K562 (cell line): ENCODE data around the gene CD3D. TPM values are rescaled to one million over a fixed set of nuclear protein-coding genes. Genes with fewer than 3 reads are reported as not detected.

Experiments used
- ATAC-seq: fragments of 200-7000 bp; cut with Tn5 transposase; 3 replicates; pipeline ENCODE4 v1.9.1; 2020; ENCODE audit warnings: moderate library complexity
- BruUV-seq: library from RNA; stranded (reverse); fragments of 400-500 nt; replicated peaks from 2 replicates; lab custom pipeline; 2021; lab: Mats Ljungman, UMichigan
- CTCF ChIA-PET: fragments of 300-600 bp; formaldehyde crosslinking; extraction: SDS; loops from one replicate; lab custom pipeline; 2021; ENCODE audit warnings: low intra/inter-chr PET ratio; lab: Yijun Ruan, JAX
- POLR2A ChIA-PET: fragments of 300-600, 350-650 bp; sonication (Branson Sonifier 250); formaldehyde crosslinking; extraction: SDS; loops from one replicate; lab custom pipeline; 2021; ENCODE audit warnings: antibody characterized with exemption, inconsistent platforms; lab: Yijun Ruan, JAX
- DNase-seq, 4 experiments: peaks; one replicate each; pipeline versions ENCODE4 v3.0.0 to v3.0.0-alpha.2; 2011 to 2018; ENCODE audit warnings: low spot score in 3 of 4, mixed read lengths in 3 of 4; ENCODE audit errors: extremely low read depth in 1 of 4
- FAIRE-seq: peaks from 2 replicates; lab custom pipeline; 2011; peaks lifted over from hg19 to GRCh38; lab: Jason Lieb, UNC
- H2AFZ ChIP-seq: 2 replicates; pipeline ENCODE4 v1.6.0; 2011; ENCODE audit warnings: low read depth, low read length, control low read depth, inconsistent platforms
- H3K27ac ChIP-seq: fragments of 200-600 bp; 3 replicates; pipeline ENCODE4 v1.8.0; 2011; ENCODE audit warnings: low read depth, mild to moderate bottlenecking, control low read depth, inconsistent platforms, low read length, moderate library complexity, mixed read lengths; ENCODE audit errors: extremely low read depth
- H3K27me3 ChIP-seq, 2 experiments: fragments of 300-600 bp in 1 of 2; 2 replicates in 1 of 2; 3 replicates in 1 of 2; pipeline versions ENCODE4 v1.6.0 to v1.8.0; 2011; ENCODE audit warnings: inconsistent platforms in 2 of 2, low read length in 2 of 2, mild to moderate bottlenecking in 1 of 2, mixed read lengths in 1 of 2, moderate library complexity in 1 of 2; ENCODE audit not compliant: control insufficient read depth in 2 of 2, insufficient read depth in 2 of 2
- H3K36me3 ChIP-seq: fragments of 300-600 bp; 3 replicates; pipeline ENCODE4 v1.8.0; 2011; ENCODE audit warnings: mild to moderate bottlenecking, low read length, inconsistent platforms; ENCODE audit not compliant: control insufficient read depth, insufficient read depth
- H3K4me1 ChIP-seq, 2 experiments: fragments of 200-600 bp in 1 of 2; replicated peaks in 1 of 2; 2 replicates in 1 of 2; 3 replicates in 1 of 2; pipeline versions ENCODE4 v1.5.1 to v1.8.0; 2011; ENCODE audit warnings: inconsistent platforms in 2 of 2, low read length in 2 of 2, mild to moderate bottlenecking in 1 of 2, mixed read lengths in 1 of 2, moderate library complexity in 1 of 2; ENCODE audit not compliant: control insufficient read depth in 2 of 2, insufficient read depth in 2 of 2
- H3K4me2 ChIP-seq: 2 replicates; pipeline ENCODE4 v1.6.1; 2011; ENCODE audit warnings: low read length, control low read depth, inconsistent platforms, mixed read lengths; ENCODE audit not compliant: insufficient read depth
- H3K4me3 ChIP-seq: fragments of 200-600 bp; sonication (generic), shearing (Covaris generic); 2 replicates; pipeline ENCODE4 v1.5.1; 2016; ENCODE audit warnings: control low read depth, inconsistent platforms
- H3K79me2 ChIP-seq: fragments of 200-600 bp; 3 replicates; pipeline ENCODE4 v1.8.0; 2011; ENCODE audit warnings: low read length, inconsistent platforms; ENCODE audit not compliant: control insufficient read depth, insufficient read depth
- H3K9ac ChIP-seq, 2 experiments: 2 replicates each; pipeline versions ENCODE4 v1.6.0 to v1.6.1; 2011; ENCODE audit warnings: low read depth in 2 of 2, low read length in 2 of 2, control low read depth in 1 of 2, inconsistent platforms in 1 of 2, mild to moderate bottlenecking in 1 of 2, mixed read lengths in 1 of 2; ENCODE audit not compliant: insufficient read depth in 1 of 2
- H3K9me1 ChIP-seq: one replicate; pipeline ENCODE4 v1.6.0; 2011; ENCODE audit warnings: inconsistent platforms, mild to moderate bottlenecking, low read length, moderate library complexity; ENCODE audit not compliant: control insufficient read depth, insufficient read depth
- H3K9me3 ChIP-seq: replicated peaks from 2 replicates; pipeline ENCODE4 v1.5.1; 2011; ENCODE audit warnings: low read depth, low read length, inconsistent platforms; ENCODE audit not compliant: control insufficient read depth, insufficient read depth
- H4K20me1 ChIP-seq: replicated peaks from 2 replicates; pipeline ENCODE4 v1.6.1; 2011; ENCODE audit warnings: low read length, inconsistent platforms, mixed read lengths; ENCODE audit not compliant: control insufficient read depth, insufficient read depth
- CREB3L1 ChIP-seq: fragments of 450-650 bp; IDR thresholded peaks from 2 replicates; pipeline ENCODE4 v1.6.1; 2014; ENCODE audit warnings: low read depth, mild to moderate bottlenecking, moderate library complexity, borderline replicate concordance
- FOXP4 ChIP-seq: sonication (generic); formaldehyde crosslinking; IDR thresholded peaks from 2 replicates; pipeline ENCODE4 v1.8.0; 2022; ENCODE audit warnings: mild to moderate bottlenecking, missing genetic modification reagents, borderline replicate concordance
- GATAD2B ChIP-seq: fragments of 450-650 bp; IDR thresholded peaks from 2 replicates; pipeline ENCODE4 v1.6.1; 2017; ENCODE audit warnings: mild to moderate bottlenecking, borderline replicate concordance
- JUNB ChIP-seq: fragments of 450-650 bp; formaldehyde crosslinking; conservative IDR thresholded peaks from 2 replicates; pipeline ENCODE4 v1.4.0; 2020; ENCODE audit warnings: mild to moderate bottlenecking
- KDM2B ChIP-seq: fragments of 250-450 bp; sonication (Bioruptor Pico); IDR thresholded peaks from 2 replicates; pipeline ENCODE4 v1.8.0; 2021; ENCODE audit warnings: mild to moderate bottlenecking, moderate library complexity
- MCM5 ChIP-seq: fragments of 450-650 bp; IDR thresholded peaks from 2 replicates; pipeline ENCODE4 v1.6.1; 2016; ENCODE audit warnings: low read depth
- SP2 ChIP-seq: IDR thresholded peaks from 2 replicates; pipeline ENCODE4 v1.6.1; 2011; ENCODE audit warnings: mild to moderate bottlenecking, low read depth, low read length, moderate library complexity; ENCODE audit not compliant: poor library complexity, severe bottlenecking; ENCODE audit errors: extremely low read depth
- U2AF2 ChIP-seq: fragments of 200-400 bp; formaldehyde crosslinking; optimal IDR thresholded peaks from 2 replicates; pipeline ENCODE3; 2017; ENCODE audit warnings: low read depth, mild to moderate bottlenecking, low read length
- ZBTB33 ChIP-seq: sonication (generic); formaldehyde crosslinking; IDR thresholded peaks from 2 replicates; pipeline ENCODE4 v1.8.1; 2023; ENCODE audit warnings: mild to moderate bottlenecking, missing genetic modification reagents
- ZFP91 ChIP-seq: sonication (generic); formaldehyde crosslinking; IDR thresholded peaks from 2 replicates; pipeline ENCODE4 v1.8.0; 2022; ENCODE audit warnings: mild to moderate bottlenecking, missing genetic modification reagents
- ZNF282 ChIP-seq: sonication (generic); formaldehyde crosslinking; IDR thresholded peaks from 2 replicates; pipeline ENCODE4 v1.8.1; 2023; ENCODE audit warnings: missing genetic modification reagents
- ZNF584 ChIP-seq: fragments of 200-800 bp; sonication (Bioruptor generic); IDR thresholded peaks from 2 replicates; pipeline ENCODE4 v1.6.1; 2016; ENCODE audit warnings: low read depth, mild to moderate bottlenecking, missing genetic modification characterization, missing compliant biosample characterization
- ZNF707 ChIP-seq: fragments of 250-450 bp; sonication (Bioruptor Pico); conservative IDR thresholded peaks from 2 replicates; pipeline ENCODE4 v1.8.0; 2022; ENCODE audit warnings: inconsistent platforms, mild to moderate bottlenecking, moderate library complexity
- in situ Hi-C: fragments of 300-500 bp; cut with MboI; formaldehyde crosslinking; loops from 4 replicates; pipeline ENCODE4 v1.15.0; 2018; ENCODE audit warnings: inconsistent platforms, mixed read lengths
- intact Hi-C: fragments of 100-400 bp; cut with micrococcal nuclease; formaldehyde crosslinking; loops from 2 replicates; pipeline ENCODE4 v1.14.2; 2022
- polyA plus RNA-seq, 8 experiments: library from polyadenylated mRNA; depleted of rRNA in 4 of 8; stranded (reverse) in 5 of 8; unstranded in 3 of 8; fragments of >200 nt; fragmentation: Nextera tagmentation in 2 of 8; fragmentation: Illumina TruSeq in 1 of 8; extraction: Ambion mirVana in 2 of 8; extraction: Trizol in 1 of 8; gene quantifications; 2 replicates each; pipeline versions ENCODE4 v1.2.1 to v1.2.3, GENCODE V29; 2011 to 2014; ENCODE audit warnings: inconsistent platforms in 1 of 8, missing spikeins in 1 of 8
- total RNA-seq, 7 experiments: library from RNA; depleted of rRNA in 6 of 7; stranded (reverse); fragments of >200 nt in 6 of 7; fragmentation: Illumina TruSeq in 2 of 7; extraction: Trizol in 2 of 7; gene quantifications; 2 replicates each; pipeline versions ENCODE4 v1.2.1 to v1.2.3, GENCODE V29; 2011 to 2021; ENCODE audit warnings: low replicate concordance in 1 of 7

The CD3D gene
- total and polyA plus RNA-seq, 9 of the 15 experiments (the other 6 are each of a cell fraction or from before 2014, with no cell fraction given): 36.2 to 238 (median 67.1) TPM

- ATAC-seq: no peak
- H3K79me2 ChIP-seq: no peaks in the 10 kb centered on the region
- ChIA-PET POLR2A (no interaction called here), CTCF (no interaction called here)
- no peak overlapping the region for H2AFZ ChIP-seq
- DNase-seq: no peak
- H3K36me3 ChIP-seq: no peaks in the 10 kb centered on the region
- H3K4me1 ChIP-seq: peaks cover 4 to 7% of the 10 kb centered on the region in 2 experiments; a peak in 2 of 5 replicates
- H3K9ac ChIP-seq: no peak overlapping the region
- H3K4me2 ChIP-seq: no peak overlapping the region
- intact Hi-C loops: no loop called here
- no peaks in the 10 kb centered on the region for H4K20me1 ChIP-seq
- BruUV-seq: no TSS peak
- no peaks in the 10 kb centered on the region for H3K9me3 ChIP-seq
- no peaks in the 10 kb centered on the region for H3K9me1 ChIP-seq
- no peaks in the 10 kb centered on the region for H3K27me3 ChIP-seq
- in situ Hi-C loops: no loop called here
- no peak overlapping the region for H3K4me3 ChIP-seq
- H3K27ac ChIP-seq: no peak overlapping the region
- no peak for FAIRE-seq
- no peak for TF ChIP-seq GATAD2B
- TF ChIP-seq U2AF2: no peak
- no peak for TF ChIP-seq ZBTB33 (CRISPR knock-in tag)
- no peak for TF ChIP-seq ZFP91
- no peak for TF ChIP-seq ZNF707
- no peak for TF ChIP-seq KDM2B
- no peak for TF ChIP-seq CREB3L1
- TF ChIP-seq MCM5: no peak
- TF ChIP-seq ZNF584 (CRISPR knock-in tag): no peak
- no peak for TF ChIP-seq SP2
- TF ChIP-seq JUNB (CRISPR knock-in tag): no peak
- no peak for TF ChIP-seq ZNF282
- TF ChIP-seq FOXP4 (CRISPR knock-in tag): no peak
These were observed 17.2 kb downstream of the CD3D start for GRCh38 chr11:118325283-118325682.
